Large intestine (tissue), 3 donors: Measurements from ENCODE around the gene CNTN4. TPM values are rescaled to one million over a fixed set of nuclear protein-coding genes. Genes with fewer than 3 reads are reported as not detected.

Source experiments
- DNase-seq, 2 donors: peaks; one replicate each; pipeline versions ENCODE4 v3.0.0 to v3.0.0-alpha.2; 2013
- H3K27ac ChIP-seq: one replicate; pipeline ENCODE4 v1.5.1; 2013; ENCODE audit warnings: low read length
- H3K27me3 ChIP-seq: 2 replicates; pipeline ENCODE4 v1.6.1; 2013; ENCODE audit warnings: low read length; ENCODE audit not compliant: control insufficient read depth, insufficient read depth
- H3K36me3 ChIP-seq: 2 replicates; pipeline ENCODE4 v1.6.1; 2013; ENCODE audit warnings: low read length; ENCODE audit not compliant: control insufficient read depth, insufficient read depth
- H3K4me1 ChIP-seq: one replicate; pipeline ENCODE4 v1.6.1; 2013; ENCODE audit warnings: low read length; ENCODE audit not compliant: control insufficient read depth, insufficient read depth
- H3K4me3 ChIP-seq: one replicate; pipeline ENCODE4 v1.5.1; 2013; ENCODE audit warnings: low read length
- H3K9me3 ChIP-seq: one replicate; pipeline ENCODE4 v1.6.1; 2013; ENCODE audit warnings: mild to moderate bottlenecking, low read depth, low read length, moderate library complexity; ENCODE audit not compliant: control insufficient read depth
- WGBS: methylation state at CpG from one replicate; pipeline ENCODE4 v1.1.5; 2013; ENCODE audit warnings: low lambda C conversion rate; ENCODE audit not compliant: insufficient coverage; 5-methylcytosine and 5-hydroxymethylcytosine counted together
- polyA plus RNA-seq: library from polyadenylated mRNA; unstranded; fragments of 120-200 nt; gene quantifications from one replicate; pipeline ENCODE4 v1.2.1, GENCODE V29; 2013

The CNTN4 gene
- polyA plus RNA-seq, 1 donor, result 9.3 TPM

- DNase-seq, result no peak
- H3K36me3 ChIP-seq, result no peaks in the 10 kb centered on the region
- H3K27me3 ChIP-seq, result no peaks in the 10 kb centered on the region
- H3K27ac ChIP-seq, result no peak overlapping the region
- WGBS, result 100% methylated on average over 2 of the region's 2 CpGs
- no peak overlapping the region for H3K4me3 ChIP-seq
- no peaks in the 10 kb centered on the region for H3K9me3 ChIP-seq
- H3K4me1 ChIP-seq, result no peaks in the 10 kb centered on the region
Measured at GRCh38 chr3:2311022-2311421, 212.4 kb downstream of the CNTN4 start.

- H3K27ac ChIP-seq, result no peak overlapping the region
- WGBS, result no CpG with 5 or more reads among the region's 7 CpGs
- no peaks in the 10 kb centered on the region for H3K9me3 ChIP-seq
- H3K4me3 ChIP-seq, result no peak overlapping the region
- H3K4me1 ChIP-seq, result no peaks in the 10 kb centered on the region
- H3K27me3 ChIP-seq, result no peaks in the 10 kb centered on the region
- no peaks in the 10 kb centered on the region for H3K36me3 ChIP-seq
- DNase-seq, result no peak
Measured at GRCh38 chr3:2317521-2317920, 218.9 kb downstream of the CNTN4 start.

DNA sequence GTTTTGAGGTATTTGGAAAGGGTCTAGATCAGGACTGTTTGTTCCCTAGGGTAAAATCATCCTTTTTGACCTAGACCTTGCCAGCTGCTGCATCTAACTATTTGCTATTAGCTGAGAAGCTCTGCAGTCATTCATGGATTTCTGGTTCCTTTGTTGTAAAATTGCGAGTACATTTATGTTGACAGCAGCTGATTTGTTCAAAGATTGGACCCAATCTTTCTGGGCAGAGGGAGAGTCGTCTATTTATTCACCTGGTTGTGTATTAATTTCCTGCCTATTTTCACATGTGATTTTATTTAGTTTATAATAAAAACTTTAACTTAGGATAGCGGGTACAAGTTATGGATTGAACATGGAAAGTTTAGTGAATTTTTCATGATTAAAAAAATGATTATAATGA lies 236.3 kb downstream of the CNTN4 start:
- Histone ChIP-seq H3K4me3 (no peak overlapping the region), H3K27ac (no peak overlapping the region), H3K27me3 (no peaks in the 10 kb centered on the region), H3K36me3 (no peaks in the 10 kb centered on the region), H3K4me1 (no peaks in the 10 kb centered on the region), H3K9me3 (no peaks in the 10 kb centered on the region)
- WGBS, result 88% methylated on average over 1 of the region's 3 CpGs
- no peak for DNase-seq

- no peak overlapping the region for H3K27ac ChIP-seq
- no peaks in the 10 kb centered on the region for H3K27me3 ChIP-seq
- H3K4me3 ChIP-seq, result no peak overlapping the region
- H3K9me3 ChIP-seq, result no peaks in the 10 kb centered on the region
- no peak for DNase-seq
- H3K4me1 ChIP-seq, result no peaks in the 10 kb centered on the region
- H3K36me3 ChIP-seq, result no peaks in the 10 kb centered on the region
- no CpG with 5 or more reads among the region's 5 CpGs for WGBS
Measured at GRCh38 chr3:2343031-2343682, 244.5 kb downstream of the CNTN4 start.

DNA sequence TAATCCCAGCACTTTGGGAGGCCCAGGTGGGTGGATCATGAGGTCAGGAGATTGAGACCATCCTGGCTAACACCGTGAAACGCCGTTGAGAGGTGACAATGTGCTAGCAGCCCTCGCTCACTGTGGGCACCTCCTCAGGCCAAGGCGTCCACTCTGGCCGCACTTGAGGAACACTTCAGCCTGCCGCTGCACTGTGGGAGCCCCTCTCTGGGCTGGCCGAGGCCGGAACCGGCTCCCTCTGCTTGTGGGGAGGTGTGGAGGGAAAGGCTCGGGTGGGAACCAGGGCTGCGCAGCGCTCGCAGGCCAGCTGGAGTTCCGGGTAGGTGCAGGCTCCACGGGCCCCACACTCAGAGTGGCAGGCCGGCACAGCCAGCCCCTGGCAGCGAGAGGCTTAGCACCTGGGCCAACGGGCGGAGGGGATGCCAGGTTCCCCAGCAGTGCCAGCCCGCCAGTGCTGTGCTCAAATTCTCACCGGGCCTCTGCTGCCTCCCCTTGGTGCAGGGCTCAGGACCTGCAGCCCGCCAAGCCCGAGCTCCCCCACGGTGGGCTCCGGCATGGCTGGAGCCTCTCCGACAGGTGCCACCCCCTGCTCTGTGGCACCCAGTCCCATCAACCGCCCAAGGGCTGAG lies 253.6 kb downstream of the CNTN4 start:
- no CpG with 5 or more reads among the region's 28 CpGs for WGBS
- no peaks in the 10 kb centered on the region for H3K4me1 ChIP-seq
- no peaks in the 10 kb centered on the region for H3K27me3 ChIP-seq

GRCh38 chr3:2354702-2355101 lies 256.0 kb downstream of the CNTN4 start:
- Histone ChIP-seq H3K4me1 (no peaks in the 10 kb centered on the region), H3K36me3 (no peaks in the 10 kb centered on the region), H3K9me3 (peaks cover 8% of the 10 kb centered on the region), H3K27ac (no peak overlapping the region), H3K27me3 (no peaks in the 10 kb centered on the region), H3K4me3 (no peak overlapping the region)
- WGBS, result no CpG with 5 or more reads among the region's 1 CpG
- no peak for DNase-seq

More for the DNA sequence above, 253.6 kb downstream of the CNTN4 start:
- Histone ChIP-seq H3K36me3 (no peaks in the 10 kb centered on the region), H3K4me3 (no peak overlapping the region), H3K27ac (no peak overlapping the region), H3K9me3 (peaks cover 8% of the 10 kb centered on the region)
- no peak for DNase-seq

GRCh38 chr3:2356298-2356950 lies 257.8 kb downstream of the CNTN4 start:
- Histone ChIP-seq H3K4me3 (no peak overlapping the region), H3K9me3 (peaks cover 8% of the 10 kb centered on the region), H3K27me3 (no peaks in the 10 kb centered on the region), H3K36me3 (no peaks in the 10 kb centered on the region), H3K4me1 (no peaks in the 10 kb centered on the region), H3K27ac (no peak overlapping the region)
- DNase-seq, result no peak
- WGBS, result no CpG with 5 or more reads among the region's 3 CpGs

DNA sequence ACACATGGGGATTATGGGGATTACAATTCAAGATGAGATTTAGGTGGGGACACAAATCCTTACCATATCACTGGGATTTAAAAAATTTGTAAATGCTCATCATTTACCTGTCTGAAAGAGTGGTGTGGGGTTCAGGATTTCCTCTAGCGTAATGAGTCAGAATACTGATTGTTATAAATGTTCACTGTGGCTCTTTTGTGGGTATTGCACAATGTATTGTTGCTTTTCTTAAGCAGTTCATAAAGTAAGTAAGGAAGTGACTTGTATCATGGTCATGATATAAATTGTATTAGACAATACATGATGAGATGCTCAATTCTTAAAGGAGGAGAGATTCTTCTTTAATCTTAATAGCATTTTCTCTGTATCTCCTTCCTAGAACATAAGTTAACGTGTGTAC lies 262.1 kb downstream of the CNTN4 start:
- H3K27me3 ChIP-seq, result no peaks in the 10 kb centered on the region
- no peaks in the 10 kb centered on the region for H3K36me3 ChIP-seq
- no peak overlapping the region for H3K27ac ChIP-seq
- H3K4me1 ChIP-seq, result no peaks in the 10 kb centered on the region
- no peak for DNase-seq
- no peaks in the 10 kb centered on the region for H3K9me3 ChIP-seq
- no CpG with 5 or more reads among the region's 2 CpGs for WGBS
- no peak overlapping the region for H3K4me3 ChIP-seq

DNA sequence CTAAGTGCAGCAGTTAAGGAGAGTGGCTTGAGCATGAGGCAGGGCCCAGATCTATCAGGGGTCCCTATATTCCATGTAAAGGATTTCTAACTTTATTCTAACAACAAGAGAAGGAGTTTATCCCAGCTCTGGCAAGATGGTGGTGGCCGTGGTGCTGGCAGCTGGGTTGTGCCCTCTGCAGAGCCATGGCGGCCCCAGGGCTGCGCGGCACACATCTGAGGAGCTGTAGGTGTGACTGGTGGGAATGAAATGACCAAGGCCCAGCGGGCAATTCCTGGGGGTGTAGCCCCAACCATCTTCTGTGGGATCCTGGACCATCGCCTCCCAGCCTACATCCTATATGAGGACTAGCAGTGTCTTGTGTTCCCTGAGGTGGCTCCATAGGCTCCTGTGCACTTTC lies 263.5 kb downstream of the CNTN4 start:
- H3K36me3 ChIP-seq, result no peaks in the 10 kb centered on the region
- no CpG with 5 or more reads among the region's 6 CpGs for WGBS

GRCh38 chr3:2363854-2364253 lies 265.2 kb downstream of the CNTN4 start:
- no peak overlapping the region for H3K4me3 ChIP-seq
- no peaks in the 10 kb centered on the region for H3K9me3 ChIP-seq
- no peak for DNase-seq
- no peaks in the 10 kb centered on the region for H3K27me3 ChIP-seq
- H3K27ac ChIP-seq, result no peak overlapping the region
- no CpG with 5 or more reads among the region's 2 CpGs for WGBS
- no peaks in the 10 kb centered on the region for H3K4me1 ChIP-seq
- no peaks in the 10 kb centered on the region for H3K36me3 ChIP-seq

More for the DNA sequence above, 263.5 kb downstream of the CNTN4 start:
- no peak overlapping the region for H3K27ac ChIP-seq
- H3K4me1 ChIP-seq, result no peaks in the 10 kb centered on the region
- no peaks in the 10 kb centered on the region for H3K9me3 ChIP-seq
- no peaks in the 10 kb centered on the region for H3K27me3 ChIP-seq
- DNase-seq, result no peak
- H3K4me3 ChIP-seq, result no peak overlapping the region
